Activated T-helper 2 cell treated with anti-CD3 and anti-CD28 coated beads, Interferon-gamma antibody, Interleukin-2, Interleukin-4, amounts not matched to agents 10 μg/mL and 5 μg/mL and 100 μg/mL, durations not matched to agents 14 hours and 24 hours and 36 hours (primary cell): ENCODE results near the gene SYNDIG1. TPM values are rescaled to one million over a fixed set of nuclear protein-coding genes. Genes with fewer than 3 reads are reported as not detected.

ENCODE experiments used
- DNase-seq: peaks from one replicate; pipeline ENCODE4 v3.0.0; 2021; ENCODE audit warnings: low spot score
- H3K27ac Mint-ChIP-seq: one replicate; pipeline ENCODE4 v1.8.0; 2021; ENCODE audit warnings: mixed read lengths
- H3K27me3 Mint-ChIP-seq: one replicate; pipeline ENCODE4 v1.8.0; 2021; ENCODE audit warnings: low read depth, mixed read lengths
- H3K36me3 Mint-ChIP-seq: one replicate; pipeline ENCODE4 v1.8.0; 2021; ENCODE audit warnings: low read depth, mixed read lengths
- H3K4me1 Mint-ChIP-seq: one replicate; pipeline ENCODE4 v1.8.0; 2021; ENCODE audit warnings: low read depth, mixed read lengths
- H3K4me3 Mint-ChIP-seq: one replicate; pipeline ENCODE4 v1.8.0; 2021; ENCODE audit warnings: low read depth, mild to moderate bottlenecking, moderate library complexity, mixed read lengths
- H3K9me3 Mint-ChIP-seq: one replicate; pipeline ENCODE4 v1.8.0; 2021; ENCODE audit warnings: mixed read lengths
- intact Hi-C: fragments of 100-400 bp; cut with micrococcal nuclease; formaldehyde crosslinking; loops from one replicate; pipeline ENCODE4 v1.15.1; 2023
- total RNA-seq: library from RNA; stranded (reverse); gene quantifications from 2 replicates; pipeline ENCODE4 v1.2.3, GENCODE V29; 2022

The SYNDIG1 gene
- total RNA-seq, 1 donor from 2014 or later = not detected

- no peaks in the 10 kb centered on the region for H3K4me1 Mint-ChIP-seq
- intact Hi-C loops = no loop called here
- no peaks in the 10 kb centered on the region for H3K9me3 Mint-ChIP-seq
Measured at GRCh38 chr20:24679448-24680047, 210.1 kb downstream of the SYNDIG1 start.

DNA sequence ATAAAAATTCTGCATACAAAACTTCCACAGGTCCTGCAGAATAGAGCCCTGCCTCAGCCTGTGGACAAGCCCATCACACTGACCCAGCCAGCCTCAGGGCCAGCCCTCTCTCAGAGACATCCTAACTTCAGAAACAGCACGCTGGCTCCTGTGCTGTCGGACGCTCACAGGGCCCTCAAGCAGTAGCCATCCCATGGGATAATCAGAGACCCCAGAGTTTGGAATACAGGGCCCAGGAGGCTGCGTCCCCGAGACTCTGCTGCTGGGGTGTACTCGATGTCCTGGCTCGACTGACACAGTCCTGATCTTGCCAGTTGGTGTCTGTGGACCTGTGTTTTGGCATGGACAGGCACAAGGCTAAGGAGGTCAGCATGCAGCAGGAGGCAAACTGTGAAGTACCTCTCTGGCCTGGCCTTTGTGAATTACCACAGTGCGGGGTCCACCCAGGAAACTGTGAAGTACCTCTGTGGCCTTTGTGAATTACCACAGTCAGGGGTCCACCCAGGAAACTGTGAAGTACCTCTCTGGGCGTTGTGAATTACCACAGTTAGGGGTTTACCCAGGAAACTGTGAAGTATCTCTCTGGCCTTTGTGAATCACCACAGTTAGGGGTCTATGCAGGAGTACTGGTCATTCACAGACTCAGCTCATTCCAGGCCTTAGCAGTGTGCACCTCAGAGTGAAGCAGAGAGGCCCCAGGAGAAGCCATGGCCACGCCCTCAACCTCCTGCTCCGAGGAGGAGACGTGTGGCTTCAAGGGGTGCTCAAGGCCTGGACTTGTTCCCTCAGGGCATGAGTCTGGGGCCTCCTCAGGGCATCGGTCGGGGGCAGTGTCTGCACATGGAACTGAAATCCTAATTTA, 212.4 kb downstream of the SYNDIG1 start:
- intact Hi-C loops = no loop called here
- DNase-seq = no peak
- Mint-ChIP-seq H3K27me3 (no peaks in the 10 kb centered on the region), H3K27ac (no peak overlapping the region), H3K4me1 (no peaks in the 10 kb centered on the region), H3K36me3 (no peaks in the 10 kb centered on the region), H3K9me3 (no peaks in the 10 kb centered on the region), H3K4me3 (no peak overlapping the region)

More at GRCh38 chr20:24679448-24680047, 210.1 kb downstream of the SYNDIG1 start:
- no peak for DNase-seq
- H3K4me3 Mint-ChIP-seq = no peak overlapping the region
- H3K27me3 Mint-ChIP-seq = no peaks in the 10 kb centered on the region
- H3K27ac Mint-ChIP-seq = no peak overlapping the region
- H3K36me3 Mint-ChIP-seq = no peaks in the 10 kb centered on the region

- Mint-ChIP-seq H3K27me3 (no peaks in the 10 kb centered on the region), H3K4me3 (no peak overlapping the region), H3K4me1 (no peaks in the 10 kb centered on the region), H3K36me3 (no peaks in the 10 kb centered on the region), H3K9me3 (no peaks in the 10 kb centered on the region), H3K27ac (no peak overlapping the region)
- intact Hi-C loops = no loop called here
- no peak for DNase-seq
Measured at GRCh38 chr20:24682496-24682985, 213.1 kb downstream of the SYNDIG1 start.

DNA sequence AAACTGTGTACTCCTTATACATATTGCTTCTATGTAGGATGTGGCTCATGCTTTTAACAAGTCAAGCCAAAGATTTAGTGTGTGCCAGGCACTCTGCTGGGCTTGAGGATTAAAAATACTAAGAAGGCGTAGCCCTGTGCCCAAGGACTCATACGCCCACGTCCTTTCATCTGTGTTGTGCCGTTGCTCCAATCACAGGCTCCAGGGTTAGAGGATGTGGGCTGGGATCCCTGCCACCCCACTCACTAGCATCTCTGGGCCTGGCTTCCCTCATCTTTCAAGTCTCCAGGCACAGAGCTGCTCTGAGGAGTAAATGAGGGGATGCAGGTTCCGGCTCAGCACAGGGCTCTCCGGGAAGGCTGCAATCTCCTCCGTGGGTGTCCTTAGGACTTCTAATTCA, 214.2 kb downstream of the SYNDIG1 start:
- Mint-ChIP-seq H3K27ac (no peak overlapping the region), H3K27me3 (no peaks in the 10 kb centered on the region), H3K4me1 (no peaks in the 10 kb centered on the region), H3K36me3 (no peaks in the 10 kb centered on the region), H3K9me3 (no peaks in the 10 kb centered on the region), H3K4me3 (no peak overlapping the region)
- intact Hi-C loops = no loop called here
- DNase-seq = no peak

- Mint-ChIP-seq H3K27ac (no peak overlapping the region), H3K9me3 (no peaks in the 10 kb centered on the region), H3K36me3 (no peaks in the 10 kb centered on the region), H3K4me3 (no peak overlapping the region), H3K4me1 (no peaks in the 10 kb centered on the region), H3K27me3 (peaks cover under 1% of the 10 kb centered on the region)
- intact Hi-C loops = no loop called here
- DNase-seq = no peak
Measured at GRCh38 chr20:24684421-24684871, 215.0 kb downstream of the SYNDIG1 start.

GRCh38 chr20:24684956-24685691, 215.7 kb downstream of the SYNDIG1 start:
- DNase-seq = no peak
- intact Hi-C loops = no loop called here
- Mint-ChIP-seq H3K27ac (no peak overlapping the region), H3K4me3 (no peak overlapping the region), H3K4me1 (no peaks in the 10 kb centered on the region), H3K36me3 (no peaks in the 10 kb centered on the region), H3K9me3 (no peaks in the 10 kb centered on the region), H3K27me3 (peaks cover 5% of the 10 kb centered on the region)

DNA sequence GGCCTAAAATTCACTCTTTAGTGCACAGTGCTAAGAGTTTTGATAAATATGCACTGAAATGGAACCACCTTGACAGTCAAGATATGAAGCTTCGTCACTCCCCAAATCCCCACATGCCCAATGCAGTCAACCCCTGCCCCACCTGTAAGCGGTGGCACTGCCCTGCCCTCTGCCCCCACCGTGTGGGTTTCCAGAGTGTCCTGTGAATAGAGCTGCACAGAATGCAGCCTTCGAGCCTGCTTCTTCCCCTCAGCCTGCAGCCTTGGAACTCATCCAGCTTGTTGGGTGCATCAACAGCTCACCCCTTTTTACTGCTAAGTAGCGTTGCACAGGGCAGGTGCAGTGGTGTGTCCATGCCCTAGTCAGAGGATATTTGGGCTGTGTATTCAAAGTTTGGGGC, 216.3 kb downstream of the SYNDIG1 start:
- H3K4me3 Mint-ChIP-seq = no peak overlapping the region
- intact Hi-C loops = no loop called here
- no peaks in the 10 kb centered on the region for H3K4me1 Mint-ChIP-seq
- H3K36me3 Mint-ChIP-seq = no peaks in the 10 kb centered on the region
- peaks cover 5% of the 10 kb centered on the region for H3K27me3 Mint-ChIP-seq
- no peak for DNase-seq
- no peak overlapping the region for H3K27ac Mint-ChIP-seq
- H3K9me3 Mint-ChIP-seq = no peaks in the 10 kb centered on the region

DNA sequence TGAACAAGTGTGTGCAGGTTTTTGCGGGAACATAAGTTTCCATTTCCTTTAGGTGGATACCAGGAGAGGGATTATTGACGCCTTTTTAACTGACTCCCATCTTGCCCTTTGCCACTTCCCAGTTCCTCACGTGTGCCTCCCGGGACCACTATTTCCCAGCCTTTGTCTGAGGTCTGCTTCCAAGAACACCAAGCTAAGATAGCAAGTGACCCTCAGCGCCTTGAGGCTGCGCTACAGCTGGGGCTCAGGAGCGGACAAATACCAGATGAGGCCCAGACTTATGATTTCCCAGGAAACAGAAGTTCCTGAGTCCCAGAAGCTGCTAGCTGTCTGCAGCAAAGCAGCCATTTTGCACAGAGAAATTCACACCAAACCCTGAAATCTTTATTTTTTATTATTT, 216.7 kb downstream of the SYNDIG1 start:
- Mint-ChIP-seq H3K36me3 (no peaks in the 10 kb centered on the region), H3K4me3 (no peak overlapping the region), H3K27ac (no peak overlapping the region), H3K27me3 (peaks cover 5% of the 10 kb centered on the region), H3K4me1 (no peaks in the 10 kb centered on the region), H3K9me3 (no peaks in the 10 kb centered on the region)
- intact Hi-C loops = no loop called here
- DNase-seq = no peak

- Mint-ChIP-seq H3K9me3 (no peaks in the 10 kb centered on the region), H3K4me3 (no peak overlapping the region), H3K4me1 (no peaks in the 10 kb centered on the region), H3K27me3 (peaks cover 5% of the 10 kb centered on the region), H3K27ac (no peak overlapping the region), H3K36me3 (no peaks in the 10 kb centered on the region)
- intact Hi-C loops = no loop called here
- no peak for DNase-seq
Measured at GRCh38 chr20:24690408-24690807, 221.0 kb downstream of the SYNDIG1 start.

DNA sequence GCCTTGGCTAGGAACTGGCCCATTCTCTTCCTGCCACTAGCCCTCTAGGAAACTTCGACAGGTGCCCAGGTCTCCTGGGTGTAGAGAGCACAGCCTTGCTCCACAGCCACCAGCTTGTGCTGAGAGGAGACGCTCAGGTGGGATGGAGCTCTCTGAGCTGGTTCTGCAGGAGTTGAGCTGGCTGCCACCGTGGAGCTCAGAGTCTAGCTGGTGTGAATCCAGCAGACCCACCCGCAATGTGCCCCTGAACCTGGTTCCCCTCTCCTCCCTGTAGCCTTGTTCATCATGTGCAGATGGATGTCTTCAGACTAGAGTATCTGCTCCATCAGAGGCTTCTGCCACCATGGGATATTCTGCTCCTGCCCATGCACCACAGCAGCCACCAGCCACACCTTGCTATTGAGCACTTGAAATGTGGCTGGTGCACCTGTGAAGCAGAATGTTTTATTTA, 222.5 kb downstream of the SYNDIG1 start:
- no peaks in the 10 kb centered on the region for H3K4me1 Mint-ChIP-seq
- H3K27ac Mint-ChIP-seq = no peak overlapping the region
- H3K27me3 Mint-ChIP-seq = peaks cover 5% of the 10 kb centered on the region
- H3K4me3 Mint-ChIP-seq = no peak overlapping the region
- intact Hi-C loops = no loop called here
- no peak for DNase-seq
- no peaks in the 10 kb centered on the region for H3K36me3 Mint-ChIP-seq
- no peaks in the 10 kb centered on the region for H3K9me3 Mint-ChIP-seq

GRCh38 chr20:24692446-24693200, 223.2 kb downstream of the SYNDIG1 start:
- H3K4me3 Mint-ChIP-seq = no peak overlapping the region
- peak; percentile 2 for DNase-seq
- H3K27ac Mint-ChIP-seq = no peak overlapping the region
- H3K4me1 Mint-ChIP-seq = no peaks in the 10 kb centered on the region
- no peaks in the 10 kb centered on the region for H3K36me3 Mint-ChIP-seq
- no peaks in the 10 kb centered on the region for H3K9me3 Mint-ChIP-seq
- intact Hi-C loops = no loop called here
- H3K27me3 Mint-ChIP-seq = peaks cover 5% of the 10 kb centered on the region

DNA sequence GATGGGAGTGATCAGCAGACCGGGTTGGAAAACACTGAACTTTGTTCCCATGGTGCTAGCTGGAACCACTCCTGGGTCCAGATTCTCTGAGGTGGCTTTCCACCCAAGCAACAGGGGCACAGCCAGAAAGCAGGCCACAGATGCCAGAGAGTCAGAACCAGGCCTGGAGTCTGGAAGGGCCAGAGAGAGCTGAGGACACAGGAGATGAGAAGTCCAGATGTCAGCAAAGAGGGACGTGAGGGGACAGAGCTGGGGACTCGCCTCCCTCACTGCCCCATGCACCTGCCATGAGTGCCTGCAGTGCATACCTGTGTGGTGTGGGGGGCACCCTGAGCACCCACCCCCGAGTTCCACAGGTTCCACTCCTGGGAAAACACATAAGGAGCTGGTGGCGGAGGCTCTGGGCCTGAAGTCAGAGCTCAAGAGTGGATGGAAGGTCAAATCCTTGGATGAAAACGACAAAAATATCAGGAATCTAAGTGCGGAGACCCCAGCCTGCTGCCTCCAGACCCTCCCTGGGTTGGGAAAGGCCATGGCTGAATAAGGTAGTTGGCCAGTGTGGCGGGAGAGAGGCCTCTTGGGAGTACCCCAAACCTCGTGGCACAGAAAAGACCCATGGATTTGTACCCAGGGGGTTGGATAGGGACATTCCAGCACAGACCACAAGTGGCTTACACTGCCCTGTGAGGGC, 224.2 kb downstream of the SYNDIG1 start:
- intact Hi-C loops = no loop called here
- H3K27me3 Mint-ChIP-seq = peaks cover 5% of the 10 kb centered on the region
- no peaks in the 10 kb centered on the region for H3K4me1 Mint-ChIP-seq
- H3K4me3 Mint-ChIP-seq = no peak overlapping the region
- H3K36me3 Mint-ChIP-seq = no peaks in the 10 kb centered on the region
- H3K9me3 Mint-ChIP-seq = no peaks in the 10 kb centered on the region
- H3K27ac Mint-ChIP-seq = no peak overlapping the region
- peak; percentile 4 for DNase-seq
